ENCODE results near the gene FAM180A.
"Not testable (repeated sequence)": the region's sequence is repeated elsewhere in the genome, so short reads cannot be mapped to it uniquely, and the experiment has no call there.

FAM180A gene

GRCh38 chr7:135777626-135778398, 29.2 kb upstream of the FAM180A start:
- TF ChIP-seq MAX (IDR thresholded peaks at IDR 0.05; ENCODE audit: low read depth, low read length) (no peak), CTCF (IDR thresholded peaks at IDR 0.05; ENCODE audit: low read depth, low read length) (no peak)
- DNase-seq (ENCODE audit: low read depth) = no peak

GRCh38 chr7:135775915-135776314, 27.3 kb upstream of the FAM180A start:
- DNase-seq (ENCODE audit: low read depth); H3K4me3 ChIP-seq (ENCODE audit: low read depth, low read length): not testable (repeated sequence)

More at GRCh38 chr7:135777626-135778398, 29.2 kb upstream of the FAM180A start:
- H3K4me3 ChIP-seq (ENCODE audit: low read depth, low read length) = no peak overlapping the region

- TF ChIP-seq MAX (IDR thresholded peaks at IDR 0.05; ENCODE audit: low read depth, low read length) (no peak), CTCF (IDR thresholded peaks at IDR 0.05; ENCODE audit: low read depth, low read length) (no peak), MYC (IDR thresholded peaks at IDR 0.05; ENCODE audit: low read depth, low read length) (no peak), POLR2A (IDR thresholded peaks at IDR 0.05; ENCODE audit: extremely low read depth, insufficient read length) (no peak)
- no peak overlapping the region for H3K4me3 ChIP-seq (ENCODE audit: low read depth, low read length)
- no peak for DNase-seq (ENCODE audit: low read depth)
These were observed 26.6 kb upstream of the FAM180A start for GRCh38 chr7:135775230-135775629.

GRCh38 chr7:135774284-135774683, 25.7 kb upstream of the FAM180A start:
- H3K4me3 ChIP-seq (ENCODE audit: low read depth, low read length) = no peak overlapping the region
- TF ChIP-seq MAX (IDR thresholded peaks at IDR 0.05; ENCODE audit: low read depth, low read length) (peak; percentile 14; the same call in 1 of the 2 replicates), MYC (IDR thresholded peaks at IDR 0.05; ENCODE audit: low read depth, low read length) (no peak)
- DNase-seq (ENCODE audit: low read depth) = no peak

GRCh38 chr7:135773464-135773863, 24.9 kb upstream of the FAM180A start:
- TF ChIP-seq POLR2A (IDR thresholded peaks at IDR 0.05; ENCODE audit: extremely low read depth, insufficient read length) (no peak), MAX (IDR thresholded peaks at IDR 0.05; ENCODE audit: low read depth, low read length) (no peak), MYC (IDR thresholded peaks at IDR 0.05; ENCODE audit: low read depth, low read length) (no peak), CTCF (IDR thresholded peaks at IDR 0.05; ENCODE audit: low read depth, low read length) (no peak)
- no peak overlapping the region for H3K4me3 ChIP-seq (ENCODE audit: low read depth, low read length)
- no peak for DNase-seq (ENCODE audit: low read depth)

- DNase-seq (ENCODE audit: low read depth) = no peak
- TF ChIP-seq POLR2A (IDR thresholded peaks at IDR 0.05; ENCODE audit: extremely low read depth, insufficient read length) (no peak), MAX (IDR thresholded peaks at IDR 0.05; ENCODE audit: low read depth, low read length) (no peak), MYC (IDR thresholded peaks at IDR 0.05; ENCODE audit: low read depth, low read length) (no peak), CTCF (IDR thresholded peaks at IDR 0.05; ENCODE audit: low read depth, low read length) (no peak)
- no peak overlapping the region for H3K4me3 ChIP-seq (ENCODE audit: low read depth, low read length)
These were observed 24.1 kb upstream of the FAM180A start for GRCh38 chr7:135772639-135773222.
